ENCODE results near the gene TMEM138. TPM values are rescaled to one million over a fixed set of nuclear protein-coding genes. Genes with fewer than 3 reads are reported as not detected.

Gene TMEM138
- total RNA-seq, 1 experiment from 2014 or later, result 43.6 TPM

DNA sequence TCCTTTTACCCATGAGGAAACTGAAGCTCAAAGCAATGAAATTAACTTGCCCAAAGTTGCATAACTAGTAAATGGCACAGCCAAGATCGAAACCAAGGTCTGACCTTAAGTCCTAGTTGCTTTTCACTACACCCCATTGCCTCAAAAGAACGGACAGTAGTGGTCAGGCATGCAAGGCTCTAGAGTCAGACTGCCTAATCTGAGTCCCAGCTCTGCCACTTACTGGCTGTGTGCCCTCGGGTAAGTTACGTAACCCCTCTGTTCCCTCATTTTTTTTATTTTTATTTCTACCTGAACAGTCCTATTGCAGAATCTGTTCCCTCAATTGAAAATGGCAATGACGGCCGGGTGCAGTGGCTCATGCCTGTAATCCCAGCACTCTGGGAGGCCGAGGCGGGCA lies 10.1 kb upstream of the TMEM138 start:
- WGBS (ENCODE audit: extremely low coverage, insufficient read length, low lambda C conversion rate), result no CpG with 5 or more reads among the region's 8 CpGs
- H3K79me1 ChIP-seq (ENCODE audit: insufficient read depth, low read depth, low read length, poor library complexity, severe bottlenecking), result no peaks in the 10 kb centered on the region
- no peak overlapping the region for H2BK5ac ChIP-seq (ENCODE audit: insufficient read length, low read length)
- no peak overlapping the region for H3K4me2 ChIP-seq (ENCODE audit: insufficient read depth, insufficient read length, low read length)
- H2BK20ac ChIP-seq (ENCODE audit: low read depth, low read length, poor library complexity, severe bottlenecking), result no peak overlapping the region
- H3K56ac ChIP-seq (ENCODE audit: insufficient read length, low read depth, low read length), result no peak overlapping the region
- Mint-ChIP-seq H3K9me3 (no peaks in the 10 kb centered on the region), H3K27ac (no peak overlapping the region), H3K4me3 (no peak overlapping the region), H3K4me1 (no peaks in the 10 kb centered on the region), H3K27me3 (ENCODE audit: low read depth) (no peaks in the 10 kb centered on the region), H3K36me3 (ENCODE audit: insufficient read depth in 1 of 3, low read depth in 3 of 3) (peaks cover 5 to 43% (median 22%) of the 10 kb centered on the region in 3 experiments)
- H2BK15ac ChIP-seq (ENCODE audit: low read depth, low read length), result no peak overlapping the region
- TF ChIP-seq, protein P1, sequence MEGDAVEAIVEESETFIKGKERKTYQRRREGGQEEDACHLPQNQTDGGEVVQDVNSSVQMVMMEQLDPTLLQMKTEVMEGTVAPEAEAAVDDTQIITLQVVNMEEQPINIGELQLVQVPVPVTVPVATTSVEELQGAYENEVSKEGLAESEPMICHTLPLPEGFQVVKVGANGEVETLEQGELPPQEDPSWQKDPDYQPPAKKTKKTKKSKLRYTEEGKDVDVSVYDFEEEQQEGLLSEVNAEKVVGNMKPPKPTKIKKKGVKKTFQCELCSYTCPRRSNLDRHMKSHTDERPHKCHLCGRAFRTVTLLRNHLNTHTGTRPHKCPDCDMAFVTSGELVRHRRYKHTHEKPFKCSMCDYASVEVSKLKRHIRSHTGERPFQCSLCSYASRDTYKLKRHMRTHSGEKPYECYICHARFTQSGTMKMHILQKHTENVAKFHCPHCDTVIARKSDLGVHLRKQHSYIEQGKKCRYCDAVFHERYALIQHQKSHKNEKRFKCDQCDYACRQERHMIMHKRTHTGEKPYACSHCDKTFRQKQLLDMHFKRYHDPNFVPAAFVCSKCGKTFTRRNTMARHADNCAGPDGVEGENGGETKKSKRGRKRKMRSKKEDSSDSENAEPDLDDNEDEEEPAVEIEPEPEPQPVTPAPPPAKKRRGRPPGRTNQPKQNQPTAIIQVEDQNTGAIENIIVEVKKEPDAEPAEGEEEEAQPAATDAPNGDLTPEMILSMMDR (conservative IDR thresholded peaks at IDR 0.05), result no peak
- no peak overlapping the region for H3K9ac ChIP-seq (ENCODE audit: extremely low read depth, insufficient read length, low read length)
- H3K9me3 ChIP-seq (ENCODE audit: control insufficient read depth, low read depth, low read length), result no peaks in the 10 kb centered on the region
- H3K23me2 ChIP-seq (ENCODE audit: insufficient read length, low read depth, low read length, poor library complexity, severe bottlenecking), result no peaks in the 10 kb centered on the region
- H3K18ac ChIP-seq (ENCODE audit: insufficient read length, low read depth, low read length), result no peak overlapping the region
- no peak for DNase-seq
- H3K14ac ChIP-seq (ENCODE audit: insufficient read depth, low read length), result no peak overlapping the region
- no peak overlapping the region for H4K8ac ChIP-seq (replicated peaks; ENCODE audit: insufficient read length, low read depth, low read length)
- no peak overlapping the region for H2BK120ac ChIP-seq (ENCODE audit: low read depth, low read length, poor library complexity, severe bottlenecking)
- no peak overlapping the region for H3K4ac ChIP-seq (ENCODE audit: low read depth, low read length)
- no peaks in the 10 kb centered on the region for H3K4me1 ChIP-seq (ENCODE audit: insufficient read depth, low read length)
- H2BK12ac ChIP-seq (ENCODE audit: insufficient read length, low read depth, low read length), result no peak overlapping the region
- no peak overlapping the region for H3T11ph ChIP-seq (ENCODE audit: low read length)
- no peak overlapping the region for H3K27ac ChIP-seq (ENCODE audit: insufficient read length, low read depth, low read length)
- H3K27me3 ChIP-seq (ENCODE audit: insufficient read depth, low read length), result no peaks in the 10 kb centered on the region
- no peak overlapping the region for H4K91ac ChIP-seq (ENCODE audit: insufficient read length, low read depth, low read length)
- H4K5ac ChIP-seq (ENCODE audit: insufficient read length, low read depth, low read length), result no peak overlapping the region
- H2AFZ ChIP-seq (ENCODE audit: low read length), result no peak overlapping the region
- H2AK5ac ChIP-seq (ENCODE audit: insufficient read length, low read length), result no peak overlapping the region
- no peaks in the 10 kb centered on the region for H4K20me1 ChIP-seq (ENCODE audit: control insufficient read depth, insufficient read depth, insufficient read length)
- H3K23ac ChIP-seq (ENCODE audit: insufficient read length, low read depth, low read length), result no peak overlapping the region
- H3K79me2 ChIP-seq (ENCODE audit: insufficient read depth, low read length), result no peaks in the 10 kb centered on the region
